Right hindlimb (tissue), 1 donor: ENCODE measurements around the gene FBXO7.

Experiments used
- DNase-seq: peaks from one replicate; pipeline ENCODE4 v3.0.0-alpha.2; 2018

Gene FBXO7

GRCh38 chr22:32490279-32490678 lies 15.7 kb downstream of the FBXO7 start:
- DNase-seq, result no peak

GRCh38 chr22:32492111-32492510 lies 17.5 kb downstream of the FBXO7 start:
- no peak for DNase-seq

- no peak for DNase-seq
Measured at GRCh38 chr22:32493551-32493950, 18.9 kb downstream of the FBXO7 start.

GRCh38 chr22:32494971-32495370 lies 20.4 kb downstream of the FBXO7 start:
- no peak for DNase-seq

- no peak for DNase-seq
Measured at GRCh38 chr22:32499666-32500065, 25.1 kb downstream of the FBXO7 start.

- no peak for DNase-seq
Measured at GRCh38 chr22:32501836-32502752, 27.5 kb downstream of the FBXO7 start.

- DNase-seq, result no peak
Measured at GRCh38 chr22:32509045-32509444, 34.4 kb downstream of the FBXO7 start.

GRCh38 chr22:32511274-32511673 lies 36.7 kb downstream of the FBXO7 start:
- DNase-seq, result no peak

- DNase-seq, result no peak
Measured at GRCh38 chr22:32511776-32512175, 37.2 kb downstream of the FBXO7 start.

GRCh38 chr22:32512267-32512982 lies 37.8 kb downstream of the FBXO7 start:
- DNase-seq, result no peak

- no peak for DNase-seq
Measured at GRCh38 chr22:32515084-32515483, 40.5 kb downstream of the FBXO7 start.

GRCh38 chr22:32517488-32517887 lies 42.9 kb downstream of the FBXO7 start:
- DNase-seq, result no peak

GRCh38 chr22:32517921-32518320 lies 43.3 kb downstream of the FBXO7 start:
- no peak for DNase-seq

GRCh38 chr22:32518381-32518780 lies 43.8 kb downstream of the FBXO7 start:
- DNase-seq, result no peak

GRCh38 chr22:32518848-32519247 lies 44.2 kb downstream of the FBXO7 start:
- DNase-seq, result no peak

GRCh38 chr22:32520612-32521011 lies 46.0 kb downstream of the FBXO7 start:
- DNase-seq, result no peak

- no peak for DNase-seq
Measured at GRCh38 chr22:32522237-32522636, 47.6 kb downstream of the FBXO7 start.

GRCh38 chr22:32527756-32528155 lies 53.1 kb downstream of the FBXO7 start:
- no peak for DNase-seq

- DNase-seq, result peak; percentile 33
Measured at GRCh38 chr22:32528316-32528715, 53.7 kb downstream of the FBXO7 start.

GRCh38 chr22:32528984-32529982 lies 54.7 kb downstream of the FBXO7 start:
- peak; percentile 89 for DNase-seq

- peak; percentile 35 for DNase-seq
Measured at GRCh38 chr22:32531228-32531627, 56.6 kb downstream of the FBXO7 start.

GRCh38 chr22:32531931-32532819 lies 57.6 kb downstream of the FBXO7 start:
- DNase-seq, result peak; percentile 92
